ENCODE results near the gene THTPA.

GRCh38 chr14:23609001-23609400, 52.9 kb downstream of the THTPA start:
- TF ChIP-seq CTCF (conservative IDR thresholded peaks at IDR 0.05) = no peak
- no peak for TF ChIP-seq EZH2 (IDR thresholded peaks at IDR 0.05; ENCODE audit: low read depth)
